Hepatocyte (in vitro differentiated cells): ENCODE data around the gene ITGA8.

Source experiments
- CTCF ChIP-seq: fragments of 200-600 bp; sonication (generic); IDR thresholded peaks from 2 replicates; pipeline ENCODE4 v1.5.1; 2016; ENCODE audit warnings: antibody characterized with exemption, mild to moderate bottlenecking; ENCODE audit not compliant: poor library complexity
- EZH2phosphoT487 ChIP-seq: fragments of 200-600 bp; sonication (generic); IDR thresholded peaks from one replicate; pipeline ENCODE4 v1.6.1; 2018; ENCODE audit warnings: antibody characterized with exemption, mild to moderate bottlenecking, low read depth, moderate library complexity; ENCODE audit not compliant: unreplicated experiment, severe bottlenecking

- TF ChIP-seq EZH2phosphoT487 (no peak), CTCF (no peak)
Measured at GRCh38 chr10:15491856-15492642, 227.7 kb downstream of the ITGA8 start.
